Ovary (tissue), 3 donors: ENCODE measurements around the gene UBIAD1.

Source experiments
- CTCF ChIP-seq, 3 donors: fragments of 450-650 bp in 2 of 3; fragments of 200-600 bp in 1 of 3; IDR thresholded peaks; one replicate each; pipeline versions ENCODE4 v1.5.1 to v1.8.0; 2016 to 2022; ENCODE audit warnings: antibody characterized with exemption in 3 of 3, mild to moderate bottlenecking in 1 of 3
- EP300 ChIP-seq: sonication (generic); formaldehyde crosslinking; IDR thresholded peaks from one replicate; pipeline ENCODE4 v1.6.1; 2017; ENCODE audit warnings: antibody characterized with exemption
- POLR2A ChIP-seq: fragments of 450-650 bp; IDR thresholded peaks from one replicate; pipeline ENCODE4 v1.6.1; 2017; ENCODE audit warnings: antibody characterized with exemption, mild to moderate bottlenecking, moderate library complexity
- donor health status: DM: no; HTN: no; CAD: no.

DNA sequence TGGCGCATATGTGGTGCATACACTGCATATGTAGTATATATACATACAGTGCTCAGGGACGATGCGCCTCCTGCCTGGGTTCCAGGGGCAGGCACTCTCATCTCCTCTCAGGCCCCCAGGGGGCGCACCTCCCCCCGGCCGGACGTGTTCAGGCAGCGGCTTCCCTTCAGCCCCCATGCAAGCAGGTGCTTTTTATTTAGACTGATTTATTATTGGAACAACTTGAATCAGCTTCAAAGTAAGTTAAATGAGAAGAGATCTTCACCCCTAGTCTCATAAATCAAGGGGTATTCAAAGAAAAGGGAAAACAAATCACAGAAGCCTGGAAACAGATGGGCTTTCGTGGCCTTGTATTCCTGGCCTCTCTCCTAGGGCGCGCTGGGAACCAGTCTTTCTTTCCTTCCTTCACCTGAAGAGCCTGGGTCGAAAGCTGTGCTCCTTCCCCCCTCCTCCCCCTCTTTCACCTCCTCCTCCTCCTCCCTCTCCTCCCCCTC is 64.6 kb downstream of the UBIAD1 start:
- peak in 2 of 3 donors; percentile 34 to 45 for TF ChIP-seq CTCF (IDR thresholded peaks at IDR 0.05)
- no peak for TF ChIP-seq POLR2A
- TF ChIP-seq EP300 = no peak
